ENCODE data around the gene WASHC4.

The WASHC4 gene

GRCh38 chr12:105077435-105077834 lies 30.1 kb upstream of the WASHC4 start:
- Histone ChIP-seq H3K27me3 (ENCODE audit: insufficient read depth, low read length) (peaks cover 5% of the 10 kb centered on the region), H3K27ac (ENCODE audit: low read length) (no peak overlapping the region), H3K4me1 (ENCODE audit: insufficient read depth, low read length) (no peaks in the 10 kb centered on the region), H3K9ac (ENCODE audit: low read depth, low read length) (no peak overlapping the region), H3K4me3 (ENCODE audit: low read length) (no peak overlapping the region), H3K36me3 (ENCODE audit: insufficient read depth, low read depth, low read length) (no peaks in the 10 kb centered on the region), H3K9me3 (ENCODE audit: insufficient read depth, low read depth, low read length) (no peaks in the 10 kb centered on the region)

GRCh38 chr12:105078712-105079570 lies 28.6 kb upstream of the WASHC4 start:
- Histone ChIP-seq H3K9me3 (ENCODE audit: insufficient read depth, low read depth, low read length) (no peaks in the 10 kb centered on the region), H3K36me3 (ENCODE audit: insufficient read depth, low read depth, low read length) (no peaks in the 10 kb centered on the region), H3K27ac (ENCODE audit: low read length) (no peak overlapping the region), H3K4me1 (ENCODE audit: insufficient read depth, low read length) (peaks cover 10% of the 10 kb centered on the region; the same call in 1 of the 2 replicates), H3K27me3 (ENCODE audit: insufficient read depth, low read length) (peaks cover 20% of the 10 kb centered on the region), H3K9ac (ENCODE audit: low read depth, low read length) (no peak overlapping the region), H3K4me3 (ENCODE audit: low read length) (no peak overlapping the region)

GRCh38 chr12:105083031-105083430 lies 24.5 kb upstream of the WASHC4 start:
- Histone ChIP-seq H3K4me1 (ENCODE audit: insufficient read depth, low read length) (peaks cover 10% of the 10 kb centered on the region; the same call in 1 of the 2 replicates), H3K9me3 (ENCODE audit: insufficient read depth, low read depth, low read length) (no peaks in the 10 kb centered on the region), H3K27me3 (ENCODE audit: insufficient read depth, low read length) (peaks cover 22% of the 10 kb centered on the region), H3K9ac (ENCODE audit: low read depth, low read length) (peak overlapping the region; percentile 72; the same call in 1 of the 2 replicates), H3K4me3 (ENCODE audit: low read length) (peak overlapping the region; percentile 87; the same call in 1 of the 2 replicates), H3K36me3 (ENCODE audit: insufficient read depth, low read depth, low read length) (no peaks in the 10 kb centered on the region), H3K27ac (ENCODE audit: low read length) (no peak overlapping the region)

GRCh38 chr12:105083551-105084105 lies 23.9 kb upstream of the WASHC4 start:
- H3K36me3 ChIP-seq (ENCODE audit: insufficient read depth, low read depth, low read length): no peaks in the 10 kb centered on the region
- peaks cover 10% of the 10 kb centered on the region; the same call in 1 of the 2 replicates for H3K4me1 ChIP-seq (ENCODE audit: insufficient read depth, low read length)
- H3K27ac ChIP-seq (ENCODE audit: low read length): no peak overlapping the region
- H3K9me3 ChIP-seq (ENCODE audit: insufficient read depth, low read depth, low read length): no peaks in the 10 kb centered on the region
- peaks cover 22% of the 10 kb centered on the region for H3K27me3 ChIP-seq (ENCODE audit: insufficient read depth, low read length)
- peak overlapping the region; percentile 87 for H3K4me3 ChIP-seq (ENCODE audit: low read length)
- H3K9ac ChIP-seq (ENCODE audit: low read depth, low read length): peak overlapping the region; percentile 72; the same call in 1 of the 2 replicates

- Histone ChIP-seq H3K4me1 (ENCODE audit: insufficient read depth, low read length) (peaks cover 11% of the 10 kb centered on the region; the same call in 1 of the 2 replicates), H3K4me3 (ENCODE audit: low read length) (peak within 1 kb of the TSS; percentile 87), H3K9ac (ENCODE audit: low read depth, low read length) (peak within 1 kb of the TSS; percentile 72; the same call in 1 of the 2 replicates), H3K9me3 (ENCODE audit: insufficient read depth, low read depth, low read length) (no peaks in the 10 kb centered on the region), H3K36me3 (ENCODE audit: insufficient read depth, low read depth, low read length) (no peaks in the 10 kb centered on the region), H3K27ac (ENCODE audit: low read length) (no peak within 1 kb of the TSS), H3K27me3 (ENCODE audit: insufficient read depth, low read length) (peaks cover 22% of the 10 kb centered on the region)
These were observed 23.0 kb upstream of the WASHC4 start, which contains the start of gene ALDH1L2 for GRCh38 chr12:105084251-105085250. Gene ALDH1L2 (minus strand): TSS chr12:105084458. CDS start chr12:105084436, 22 bp downstream.

GRCh38 chr12:105085501-105085900 lies 22.0 kb upstream of the WASHC4 start:
- Histone ChIP-seq H3K4me1 (ENCODE audit: insufficient read depth, low read length) (peaks cover 17% of the 10 kb centered on the region; the same call in 1 of the 2 replicates), H3K4me3 (ENCODE audit: low read length) (no peak overlapping the region), H3K9ac (ENCODE audit: low read depth, low read length) (no peak overlapping the region), H3K27me3 (ENCODE audit: insufficient read depth, low read length) (peaks cover 22% of the 10 kb centered on the region), H3K27ac (ENCODE audit: low read length) (no peak overlapping the region), H3K9me3 (ENCODE audit: insufficient read depth, low read depth, low read length) (no peaks in the 10 kb centered on the region), H3K36me3 (ENCODE audit: insufficient read depth, low read depth, low read length) (no peaks in the 10 kb centered on the region)

- H3K27ac ChIP-seq (ENCODE audit: low read length): peak overlapping the region; percentile 3
- no peak overlapping the region for H3K4me3 ChIP-seq (ENCODE audit: low read length)
- peak overlapping the region; percentile 10; the same call in 1 of the 2 replicates for H3K9ac ChIP-seq (ENCODE audit: low read depth, low read length)
- peaks cover 28% of the 10 kb centered on the region; the same call in 1 of the 2 replicates for H3K4me1 ChIP-seq (ENCODE audit: insufficient read depth, low read length)
- H3K9me3 ChIP-seq (ENCODE audit: insufficient read depth, low read depth, low read length): peaks cover 12% of the 10 kb centered on the region
- H3K36me3 ChIP-seq (ENCODE audit: insufficient read depth, low read depth, low read length): no peaks in the 10 kb centered on the region
- no peaks in the 10 kb centered on the region for H3K27me3 ChIP-seq (ENCODE audit: insufficient read depth, low read length)
These were observed 17.7 kb upstream of the WASHC4 start for GRCh38 chr12:105089817-105090216.

- no peaks in the 10 kb centered on the region for H3K36me3 ChIP-seq (ENCODE audit: insufficient read depth, low read depth, low read length)
- no peak overlapping the region for H3K4me3 ChIP-seq (ENCODE audit: low read length)
- peak overlapping the region; percentile 2; the same call in 1 of the 2 replicates for H3K9ac ChIP-seq (ENCODE audit: low read depth, low read length)
- H3K27me3 ChIP-seq (ENCODE audit: insufficient read depth, low read length): no peaks in the 10 kb centered on the region
- H3K9me3 ChIP-seq (ENCODE audit: insufficient read depth, low read depth, low read length): peaks cover 16% of the 10 kb centered on the region
- H3K27ac ChIP-seq (ENCODE audit: low read length): no peak overlapping the region
- H3K4me1 ChIP-seq (ENCODE audit: insufficient read depth, low read length): peaks cover 28% of the 10 kb centered on the region; the same call in 1 of the 2 replicates
These were observed 17.2 kb upstream of the WASHC4 start for GRCh38 chr12:105090361-105090760.

- H3K4me3 ChIP-seq (ENCODE audit: low read length): peak overlapping the region; percentile 61
- H3K9me3 ChIP-seq (ENCODE audit: insufficient read depth, low read depth, low read length): peaks cover 28% of the 10 kb centered on the region
- peaks cover 28% of the 10 kb centered on the region; the same call in 1 of the 2 replicates for H3K4me1 ChIP-seq (ENCODE audit: insufficient read depth, low read length)
- peak overlapping the region; percentile 90 for H3K27ac ChIP-seq (ENCODE audit: low read length)
- no peaks in the 10 kb centered on the region for H3K27me3 ChIP-seq (ENCODE audit: insufficient read depth, low read length)
- H3K9ac ChIP-seq (ENCODE audit: low read depth, low read length): peak overlapping the region; percentile 79
- no peaks in the 10 kb centered on the region for H3K36me3 ChIP-seq (ENCODE audit: insufficient read depth, low read depth, low read length)
These were observed 15.9 kb upstream of the WASHC4 start for GRCh38 chr12:105091476-105092206.

- Histone ChIP-seq H3K27ac (ENCODE audit: low read length) (peak overlapping the region; percentile 90), H3K9me3 (ENCODE audit: insufficient read depth, low read depth, low read length) (peaks cover 30% of the 10 kb centered on the region), H3K36me3 (ENCODE audit: insufficient read depth, low read depth, low read length) (no peaks in the 10 kb centered on the region), H3K27me3 (ENCODE audit: insufficient read depth, low read length) (no peaks in the 10 kb centered on the region), H3K4me1 (ENCODE audit: insufficient read depth, low read length) (peaks cover 28% of the 10 kb centered on the region; the same call in 1 of the 2 replicates), H3K9ac (ENCODE audit: low read depth, low read length) (peak overlapping the region; percentile 79; the same call in 1 of the 2 replicates), H3K4me3 (ENCODE audit: low read length) (peak overlapping the region; percentile 61)
These were observed 15.2 kb upstream of the WASHC4 start for GRCh38 chr12:105092336-105092735.
